GM19239 (cell line): ENCODE measurements around the gene HMX3.

Source experiments
- DNase-seq: peaks from one replicate; pipeline ENCODE4 v3.0.0; 2011; ENCODE audit warnings: low spot score; ENCODE audit not compliant: insufficient read length
- FAIRE-seq: peaks from 2 replicates; lab custom pipeline; 2011; peaks lifted over from hg19 to GRCh38; lab: Jason Lieb, UNC

HMX3 gene

GRCh38 chr10:123135415-123136141 lies at the start of gene HMX3:
HMX3 (plus strand) TSS chr10:123135970; CDS start chr10:123136051, 81 bp downstream.
- FAIRE-seq = peak; percentile 18
- DNase-seq = no peak

GRCh38 chr10:123086281-123086680 lies 49.5 kb upstream of the HMX3 start:
- no peak for FAIRE-seq

GRCh38 chr10:123087348-123087747 lies 48.4 kb upstream of the HMX3 start:
- no peak for DNase-seq

More at GRCh38 chr10:123086281-123086680, 49.5 kb upstream of the HMX3 start:
- DNase-seq = no peak

GRCh38 chr10:123087786-123088185 lies 48.0 kb upstream of the HMX3 start:
- no peak for DNase-seq
- no peak for FAIRE-seq

More at GRCh38 chr10:123087348-123087747, 48.4 kb upstream of the HMX3 start:
- FAIRE-seq = no peak

- no peak for DNase-seq
- FAIRE-seq = no peak
These were observed 42.9 kb upstream of the HMX3 start for GRCh38 chr10:123092635-123093414.

- FAIRE-seq = no peak
These were observed 42.3 kb upstream of the HMX3 start for GRCh38 chr10:123093489-123093888.

GRCh38 chr10:123096452-123096851 lies 39.3 kb upstream of the HMX3 start:
- FAIRE-seq (no peak), DNase-seq (no peak)

More at GRCh38 chr10:123093489-123093888, 42.3 kb upstream of the HMX3 start:
- DNase-seq = no peak

GRCh38 chr10:123097039-123097438 lies 38.7 kb upstream of the HMX3 start:
- FAIRE-seq (no peak), DNase-seq (no peak)

- DNase-seq = no peak
- FAIRE-seq = no peak
These were observed 35.6 kb upstream of the HMX3 start for GRCh38 chr10:123100030-123100762.

- no peak for DNase-seq
These were observed 33.9 kb upstream of the HMX3 start for GRCh38 chr10:123101872-123102271.

GRCh38 chr10:123102673-123103072 lies 33.1 kb upstream of the HMX3 start:
- DNase-seq (no peak), FAIRE-seq (no peak)

More at GRCh38 chr10:123101872-123102271, 33.9 kb upstream of the HMX3 start:
- FAIRE-seq = no peak

- DNase-seq (no peak), FAIRE-seq (no peak)
These were observed 31.8 kb upstream of the HMX3 start for GRCh38 chr10:123103944-123104343.

- no peak for FAIRE-seq
- DNase-seq = no peak
These were observed 26.3 kb upstream of the HMX3 start for GRCh38 chr10:123109466-123109865.

GRCh38 chr10:123117644-123118417 lies 17.9 kb upstream of the HMX3 start:
- DNase-seq = no peak
- no peak for FAIRE-seq

- FAIRE-seq (no peak), DNase-seq (no peak)
These were observed 16.7 kb upstream of the HMX3 start for GRCh38 chr10:123119081-123119480.

GRCh38 chr10:123126246-123126645 lies 9.5 kb upstream of the HMX3 start:
- no peak for FAIRE-seq
- no peak for DNase-seq

- FAIRE-seq = no peak
These were observed 6.0 kb upstream of the HMX3 start for GRCh38 chr10:123129618-123130271.

GRCh38 chr10:123132576-123133477 lies 2.9 kb upstream of the HMX3 start:
- peak; percentile 94 for DNase-seq
- FAIRE-seq = peak; percentile 98

More at GRCh38 chr10:123129618-123130271, 6.0 kb upstream of the HMX3 start:
- no peak for DNase-seq
